ENCODE results near the gene EXOC3.

Gene EXOC3

GRCh38 chr5:509611-510185, 66.7 kb downstream of the EXOC3 start:
- in situ Hi-C loops (cut with HindIII; ENCODE audit: low sequenced_read_pairs), result loop anchor here (25.0 kb wide), 1 partner anchor 103 kb away; the partner anchor contains the start of gene CEP72
- TF ChIP-seq CTCF (IDR thresholded peaks at IDR 0.05; ENCODE audit: low read depth, low read length, missing control alignments), result no peak
- DNase-seq (ENCODE audit: low read depth), result peak; percentile 2
- H3K4me3 ChIP-seq (ENCODE audit: low read depth, low read length), result no peak overlapping the region

- H3K4me3 ChIP-seq (ENCODE audit: low read depth, low read length), result no peak overlapping the region
- DNase-seq (ENCODE audit: low read depth), result no peak
- in situ Hi-C loops (cut with HindIII; ENCODE audit: low sequenced_read_pairs), result loop anchor here (25.0 kb wide), 1 partner anchor 102 kb away; the partner anchor contains the start of gene CEP72
- TF ChIP-seq CTCF (IDR thresholded peaks at IDR 0.05; ENCODE audit: low read depth, low read length, missing control alignments), result no peak
Observed at GRCh38 chr5:510521-510920, 67.5 kb downstream of the EXOC3 start.

GRCh38 chr5:511476-511875, 68.5 kb downstream of the EXOC3 start:
- in situ Hi-C loops (cut with HindIII; ENCODE audit: low sequenced_read_pairs), result loop anchor here (25.0 kb wide), 1 partner anchor 101 kb away; the partner anchor contains the start of gene CEP72
- H3K4me3 ChIP-seq (ENCODE audit: low read depth, low read length), result no peak overlapping the region
- no peak for DNase-seq (ENCODE audit: low read depth)
- no peak for TF ChIP-seq CTCF (IDR thresholded peaks at IDR 0.05; ENCODE audit: low read depth, low read length, missing control alignments)

GRCh38 chr5:513216-514100, 70.5 kb downstream of the EXOC3 start:
- TF ChIP-seq CTCF (IDR thresholded peaks at IDR 0.05; ENCODE audit: low read depth, low read length, missing control alignments), result no peak
- in situ Hi-C loops (cut with HindIII; ENCODE audit: low sequenced_read_pairs), result loop anchor here (25.0 kb wide), 1 partner anchor 99 kb away; the partner anchor contains the start of gene CEP72
- DNase-seq (ENCODE audit: low read depth), result no peak
- no peak overlapping the region for H3K4me3 ChIP-seq (ENCODE audit: low read depth, low read length)

GRCh38 chr5:514101-514485, 71.1 kb downstream of the EXOC3 start:
- DNase-seq (ENCODE audit: low read depth), result no peak
- no peak for TF ChIP-seq CTCF (IDR thresholded peaks at IDR 0.05; ENCODE audit: low read depth, low read length, missing control alignments)
- no peak overlapping the region for H3K4me3 ChIP-seq (ENCODE audit: low read depth, low read length)
- in situ Hi-C loops (cut with HindIII; ENCODE audit: low sequenced_read_pairs), result loop anchor here (25.0 kb wide), 1 partner anchor 98 kb away; the partner anchor contains the start of gene CEP72

GRCh38 chr5:514673-515072, 71.7 kb downstream of the EXOC3 start:
- no peak for DNase-seq (ENCODE audit: low read depth)
- no peak overlapping the region for H3K4me3 ChIP-seq (ENCODE audit: low read depth, low read length)
- in situ Hi-C loops (cut with HindIII; ENCODE audit: low sequenced_read_pairs), result loop anchor here (25.0 kb wide), 1 partner anchor 98 kb away; the partner anchor contains the start of gene CEP72
- no peak for TF ChIP-seq CTCF (IDR thresholded peaks at IDR 0.05; ENCODE audit: low read depth, low read length, missing control alignments)

Data from astrocyte of the cerebellum (primary cell).